ENCODE data around the gene FBXO31. TPM values are rescaled to one million over a fixed set of nuclear protein-coding genes. Genes with fewer than 3 reads are reported as not detected.

FBXO31 gene
- total and polyA plus RNA-seq, 2 of the 13 experiments (the other 11 are each of a cell fraction or from before 2014, with no cell fraction given), result 92.4 to 101 TPM

GRCh38 chr16:87316923-87317749 lies 66.4 kb downstream of the FBXO31 start, which contains the start of gene C16orf95 (continued):
- TF ChIP-seq FOXJ3 (CRISPR knock-in tag; IDR thresholded peaks at IDR 0.05; ENCODE audit: borderline replicate concordance) (peak; percentile 56; the same call in 1 of the 2 replicates), ZBTB25 (CRISPR knock-in tag; IDR thresholded peaks at IDR 0.05) (peak; percentile 19), RBAK (CRISPR knock-in tag; IDR thresholded peaks at IDR 0.05) (peak; percentile 61; the same call in 1 of the 2 replicates), POGK (CRISPR knock-in tag; conservative IDR thresholded peaks at IDR 0.05) (peak; percentile 78; the same call in 1 of the 2 replicates), ZNF512 (CRISPR knock-in tag; IDR thresholded peaks at IDR 0.05) (peak; percentile 75; the same call in 1 of the 2 replicates), ZNF646 (CRISPR knock-in tag; IDR thresholded peaks at IDR 0.05) (no peak), ZBTB4 (CRISPR knock-in tag; IDR thresholded peaks at IDR 0.05; ENCODE audit: borderline replicate concordance) (peak; percentile 78), CREB1 (IDR thresholded peaks at IDR 0.05) (no peak; the same call in 1 of the 2 replicates), CREB1 (CRISPR knock-in tag; IDR thresholded peaks at IDR 0.05) (peak; percentile 83), RNF219 (CRISPR knock-in tag; IDR thresholded peaks at IDR 0.05) (no peak)

Data from HepG2 (cell line).